Measurements from ENCODE around the gene RHOH.

The RHOH gene

DNA sequence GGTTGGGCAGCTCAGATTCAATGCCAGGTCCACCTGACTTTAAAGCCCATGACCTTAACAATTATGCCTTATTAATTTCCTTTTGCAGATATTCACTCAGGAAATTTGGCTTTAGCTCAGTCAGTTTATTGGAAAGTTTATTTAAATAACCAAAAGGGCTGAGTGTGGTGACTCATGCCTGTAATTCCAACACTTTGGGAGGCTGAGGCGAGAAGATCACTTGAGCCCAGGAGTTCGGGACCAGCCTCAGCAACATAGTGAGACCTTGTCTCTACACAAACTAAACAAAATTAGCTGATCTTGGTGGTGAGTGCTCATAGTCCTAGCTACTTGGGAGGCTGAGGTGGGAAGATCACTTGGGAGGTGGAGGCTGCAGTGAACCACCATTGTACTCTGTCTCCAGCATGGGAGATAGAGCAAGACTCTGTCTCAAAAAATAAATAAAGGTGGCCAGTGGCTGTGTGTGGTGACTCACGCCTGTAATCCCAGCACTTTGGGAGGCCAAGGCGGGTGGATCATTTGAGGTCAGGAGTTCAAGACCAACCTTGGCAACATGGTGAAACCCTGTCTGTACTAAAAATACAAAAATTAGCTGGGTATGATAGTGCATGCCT, 43.3 kb downstream of the RHOH start:
- DNase-seq: no peak

DNA sequence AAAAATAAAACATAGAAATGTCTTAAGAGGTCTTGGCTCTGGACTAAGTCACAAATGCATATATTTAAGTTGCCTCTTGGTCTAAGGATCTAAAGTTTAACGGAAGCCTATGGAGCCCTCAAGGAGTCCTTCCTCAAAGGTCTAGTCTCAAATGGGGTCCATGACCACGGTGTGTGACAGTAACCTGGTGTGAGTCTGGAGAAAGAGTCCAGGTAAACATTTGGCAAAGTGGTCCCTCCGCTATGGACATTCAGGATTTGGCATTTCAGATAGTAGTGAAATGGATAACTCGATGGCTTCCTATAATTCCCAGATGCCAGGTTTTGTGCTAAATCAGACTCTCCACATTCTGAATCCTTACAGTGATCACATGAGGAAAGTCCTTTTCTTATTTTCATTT, 44.2 kb downstream of the RHOH start:
- no peak for DNase-seq

- no peak for DNase-seq
These were observed 45.1 kb downstream of the RHOH start for GRCh38 chr4:40241941-40242340.

GRCh38 chr4:40243386-40243948, 46.6 kb downstream of the RHOH start:
- no peak for DNase-seq

DNA sequence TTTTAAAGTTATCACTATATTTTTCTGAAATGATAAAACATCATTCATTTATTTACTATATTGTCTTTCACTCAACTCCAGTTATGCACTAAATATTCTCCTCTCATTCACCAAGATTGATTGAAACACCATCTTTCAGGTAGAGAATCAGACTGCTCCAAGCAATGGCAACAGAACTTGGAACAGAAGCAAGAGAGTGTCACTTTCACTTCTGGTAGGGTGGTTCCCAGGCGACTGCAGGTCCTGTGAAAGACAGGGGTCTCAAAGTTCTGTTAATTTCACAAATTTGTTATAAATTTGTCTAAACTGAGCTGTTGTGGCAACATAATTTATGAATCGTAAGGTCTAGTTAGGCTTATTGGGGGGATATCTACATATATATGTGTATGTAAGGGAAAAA, 47.8 kb downstream of the RHOH start:
- no peak for DNase-seq

DNA sequence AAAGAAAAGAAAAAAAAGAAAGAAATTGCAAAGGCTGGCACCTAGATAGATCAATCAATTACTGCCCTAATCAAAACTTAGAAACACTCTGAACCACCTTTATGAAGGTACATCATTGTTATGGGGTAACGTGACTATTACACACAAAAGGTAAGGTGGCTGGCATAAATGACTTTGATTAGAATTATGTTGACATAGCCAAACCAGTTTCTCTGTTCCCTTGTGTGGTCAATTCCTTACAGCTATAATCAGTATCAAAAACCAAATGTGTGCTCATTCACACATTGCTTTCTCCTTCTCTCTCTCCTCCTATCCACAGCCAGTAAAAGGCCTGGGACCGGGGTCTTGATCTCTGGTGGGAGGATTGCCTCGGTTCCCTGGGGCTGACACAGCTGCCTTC, 48.7 kb downstream of the RHOH start:
- DNase-seq: no peak

DNA sequence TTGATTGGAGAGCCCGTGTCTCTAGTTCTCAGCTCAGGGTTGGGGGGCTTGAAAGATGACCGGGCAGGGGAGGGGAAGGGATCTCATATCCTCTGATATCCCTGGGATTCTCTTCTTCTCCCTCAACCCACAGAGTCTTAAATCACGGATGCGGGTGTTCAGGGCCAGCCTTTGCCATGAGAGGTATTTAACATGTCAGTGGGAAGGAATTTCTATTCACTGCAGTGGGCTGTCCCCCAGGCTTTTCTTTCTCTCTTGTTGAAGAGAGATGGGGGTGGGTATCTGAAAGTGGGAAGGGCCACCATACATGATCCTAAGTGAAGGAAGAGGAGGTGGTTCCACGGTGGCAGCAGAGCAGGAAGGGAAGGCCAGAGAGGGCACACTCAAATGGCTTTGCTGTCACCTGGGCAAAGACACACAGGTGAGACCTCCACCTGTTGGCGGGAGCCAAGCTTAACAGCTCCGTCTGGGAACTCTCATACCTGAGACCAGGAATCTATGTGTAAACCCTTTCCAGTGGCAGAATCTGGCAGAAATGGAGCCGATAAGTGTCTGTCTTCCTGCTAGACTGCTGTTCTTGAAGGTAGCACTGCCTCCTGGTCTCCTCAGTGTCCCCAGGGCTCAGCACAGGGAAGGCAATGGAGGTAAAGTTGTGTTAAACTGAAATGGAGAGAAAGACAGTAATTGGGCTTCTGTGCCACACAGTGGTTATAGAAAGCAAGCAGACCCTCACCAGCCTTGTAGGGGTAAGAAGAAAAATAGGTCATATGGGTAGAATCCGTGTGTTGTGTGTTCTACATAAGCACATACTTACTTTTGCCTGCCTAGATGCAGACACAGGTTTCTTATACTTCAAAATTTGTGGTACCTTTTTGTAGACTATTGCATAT, 49.4 kb downstream of the RHOH start:
- no peak for DNase-seq

DNA sequence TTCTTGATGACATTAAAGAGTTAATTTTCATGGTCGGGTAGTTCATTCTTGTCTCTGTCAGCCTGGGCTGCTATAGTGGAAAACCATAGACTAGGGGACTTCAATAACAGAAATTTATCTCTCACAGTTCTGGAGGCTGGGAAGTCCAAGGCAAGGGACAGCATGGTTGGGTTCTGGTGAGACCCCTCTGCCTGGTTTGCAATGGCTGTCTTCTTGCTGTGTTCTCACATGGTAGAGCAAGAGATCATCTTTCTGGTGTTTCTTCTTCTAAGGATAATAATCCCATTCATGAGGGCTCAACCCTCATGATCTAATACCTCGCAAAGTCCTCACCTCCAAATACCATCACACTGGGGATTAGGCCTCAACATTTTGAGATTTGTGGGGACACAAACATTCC, 50.1 kb downstream of the RHOH start:
- no peak for DNase-seq

- no peak for DNase-seq
These were observed 50.5 kb downstream of the RHOH start for GRCh38 chr4:40247350-40247749.

DNA sequence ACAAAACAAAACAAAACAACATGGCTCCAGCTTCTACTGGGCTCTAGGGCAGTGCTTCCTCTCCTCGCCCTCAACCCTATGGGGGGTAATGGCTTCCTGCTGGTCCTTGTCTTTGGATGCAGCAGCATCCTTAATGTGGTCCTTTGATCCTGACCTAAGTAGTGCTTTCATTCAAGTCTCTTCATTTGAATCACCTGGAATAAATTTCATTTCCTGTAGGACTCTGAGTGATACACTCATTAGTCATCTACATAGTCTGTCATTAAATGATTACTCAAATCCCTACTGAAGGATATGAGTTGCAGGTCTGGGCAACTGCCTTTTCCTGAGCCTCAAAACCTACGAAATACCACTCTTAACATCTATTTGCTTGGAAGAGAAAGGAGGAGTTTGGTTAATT, 54.5 kb downstream of the RHOH start:
- DNase-seq: no peak

GRCh38 chr4:40253906-40254305, 57.1 kb downstream of the RHOH start:
- no peak for DNase-seq

DNA sequence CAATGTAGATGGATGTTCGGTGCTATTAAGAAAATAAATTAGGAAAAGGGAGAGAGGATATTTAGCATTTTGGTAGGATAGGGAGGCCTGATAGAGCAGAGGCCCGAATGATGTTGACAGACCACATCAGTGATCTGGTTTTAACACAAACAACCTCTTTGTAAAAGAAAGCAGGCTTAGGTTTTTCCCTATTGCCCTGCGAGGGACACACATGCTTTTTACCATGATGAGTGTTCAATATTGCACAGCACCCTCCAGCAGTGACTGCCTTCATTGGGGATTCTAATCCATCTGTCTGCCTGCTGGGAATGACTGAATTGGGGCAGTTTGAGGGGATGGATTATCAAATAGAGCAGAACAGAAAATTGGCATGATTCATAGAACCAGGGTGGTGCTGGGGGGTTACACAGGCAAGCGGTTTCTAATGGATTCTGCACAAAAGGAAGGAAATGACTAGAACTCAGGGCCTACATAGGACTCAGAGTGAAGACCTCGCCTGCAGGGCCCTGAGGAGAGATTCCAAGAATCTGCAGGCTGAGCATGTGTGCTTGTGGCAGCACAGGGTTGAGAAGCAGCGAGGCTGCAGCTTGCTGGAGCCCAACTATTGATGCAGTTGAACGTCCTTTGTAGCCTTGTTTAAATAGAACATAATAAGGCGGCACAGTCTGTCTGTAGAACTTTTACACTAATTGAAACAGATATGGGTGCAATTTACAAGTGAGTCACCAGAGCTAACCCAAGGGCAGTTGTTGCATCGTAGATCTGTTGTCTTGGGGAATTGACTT, 58.0 kb downstream of the RHOH start:
- DNase-seq: peak; percentile 3

GRCh38 chr4:40255393-40256281, 58.8 kb downstream of the RHOH start:
- DNase-seq: peak; percentile 25

DNA sequence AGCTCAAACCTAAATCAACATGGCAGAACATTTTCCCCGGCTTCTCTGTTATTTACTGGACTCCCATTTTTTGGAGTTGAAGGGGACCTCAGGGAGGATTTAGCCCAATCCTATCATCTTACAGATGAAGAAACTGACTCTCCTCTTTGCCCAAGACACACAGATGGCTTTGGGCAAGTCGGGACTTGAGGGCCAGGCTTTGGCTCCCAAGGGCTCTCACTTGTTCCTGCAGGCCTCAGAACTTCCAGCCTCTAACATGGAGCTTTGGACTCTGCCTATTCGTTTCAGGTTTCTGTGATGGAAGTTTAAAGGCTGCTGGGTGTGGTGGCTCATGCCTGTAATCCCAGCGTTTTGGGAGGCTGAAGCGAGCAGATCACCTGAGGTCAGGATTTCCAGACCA, 59.5 kb downstream of the RHOH start:
- DNase-seq: peak; percentile 78

DNA sequence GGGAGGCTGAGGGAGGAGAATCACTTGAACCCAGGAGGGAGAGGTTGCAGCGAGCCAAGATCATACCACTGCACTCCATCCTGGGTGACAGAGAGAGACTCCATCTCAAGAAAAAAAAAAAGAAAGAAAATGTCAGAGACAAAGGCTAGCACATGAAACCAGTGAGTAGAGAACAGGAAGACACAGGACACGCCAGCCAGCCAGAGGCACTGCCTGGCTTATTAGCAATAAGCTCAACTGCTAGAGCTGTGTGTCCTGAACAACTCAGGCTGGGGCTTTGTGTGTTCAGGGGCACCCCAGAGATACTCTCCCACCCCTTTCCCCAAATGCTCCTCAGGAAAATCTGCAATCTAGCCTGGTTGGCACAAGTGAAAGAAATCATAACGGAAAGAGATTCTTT, 60.0 kb downstream of the RHOH start:
- peak; percentile 8 for DNase-seq

DNA sequence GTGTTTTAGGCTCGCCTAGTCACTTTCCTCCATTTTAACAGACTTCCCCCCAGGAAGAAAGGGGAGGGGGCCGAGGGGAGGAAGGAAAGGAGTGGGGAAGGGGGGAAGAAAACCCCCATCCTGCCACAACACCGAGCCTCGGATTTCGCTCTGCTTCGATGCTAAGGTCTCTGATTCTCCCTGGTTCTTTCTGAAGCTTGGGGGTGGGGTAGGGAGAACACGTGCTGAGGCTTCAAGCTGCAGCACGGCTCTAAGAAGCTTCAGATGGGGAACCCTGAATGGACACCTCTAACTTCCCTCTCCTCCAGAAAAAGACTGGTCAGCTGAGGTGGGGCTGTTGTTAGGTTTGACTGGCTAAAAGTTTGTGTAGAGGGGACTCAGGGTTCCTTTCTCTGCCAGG, 61.8 kb downstream of the RHOH start:
- no peak for DNase-seq

- peak; percentile 2 for DNase-seq
These were observed 64.6 kb downstream of the RHOH start for GRCh38 chr4:40261231-40262076.

DNA sequence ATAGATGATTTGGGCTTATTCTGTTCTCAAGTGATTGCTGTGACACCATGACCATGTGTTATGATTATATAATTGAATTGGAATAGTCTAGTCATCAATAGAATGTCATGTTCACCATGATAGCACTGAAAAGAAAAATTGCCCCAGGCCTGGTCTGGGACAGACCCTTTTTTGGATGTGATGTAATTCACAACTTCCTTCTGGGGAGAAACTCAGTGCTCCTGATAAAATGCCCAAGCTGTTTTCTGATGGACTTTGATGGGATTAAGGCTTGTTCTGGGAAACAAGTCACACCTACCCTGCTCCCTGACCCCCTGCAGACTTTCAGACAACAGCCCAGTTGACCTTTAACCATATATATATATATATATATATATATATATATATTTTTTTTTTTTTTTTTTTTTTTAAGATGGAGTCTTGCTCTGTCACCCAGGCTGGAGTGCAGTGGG, 65.3 kb downstream of the RHOH start:
- no peak for DNase-seq

- DNase-seq: no peak
These were observed 66.0 kb downstream of the RHOH start for GRCh38 chr4:40262861-40263260.

GRCh38 chr4:40264497-40264896, 67.7 kb downstream of the RHOH start:
- DNase-seq: no peak
